ENCODE results near the gene U2AF1L4.

DNA sequence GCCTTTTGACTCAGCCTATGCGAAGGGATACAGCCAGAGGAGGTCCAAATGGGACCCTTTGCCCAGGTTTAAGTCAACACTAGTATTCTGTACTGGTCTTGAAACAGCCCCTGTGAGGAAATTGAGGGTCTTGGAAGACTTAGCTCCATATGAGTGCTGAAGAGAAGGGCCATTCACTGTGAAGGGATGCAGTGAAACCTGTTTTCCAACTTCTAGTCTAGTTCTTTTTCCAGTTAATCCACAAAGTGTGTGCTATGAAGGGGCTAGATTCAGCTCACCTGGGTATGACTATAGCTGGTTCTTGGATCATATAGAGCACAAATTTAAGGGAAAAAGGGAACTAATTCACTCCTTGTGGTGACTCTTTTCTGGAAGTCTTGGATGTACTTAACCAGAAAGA lies 36.8 kb downstream of the U2AF1L4 start:
- TF ChIP-seq ISL1 (CRISPR knock-in tag; IDR thresholded peaks at IDR 0.05) (no peak), PPARA (CRISPR knock-in tag; IDR thresholded peaks at IDR 0.05; ENCODE audit: borderline replicate concordance) (no peak), TOX (CRISPR knock-in tag; IDR thresholded peaks at IDR 0.05; ENCODE audit: borderline replicate concordance) (no peak), TCF4 (CRISPR knock-in tag; IDR thresholded peaks at IDR 0.05; ENCODE audit: borderline replicate concordance) (no peak), ARNTL (CRISPR knock-in tag; IDR thresholded peaks at IDR 0.05; ENCODE audit: borderline replicate concordance, low read depth) (no peak), BACH2 (CRISPR knock-in tag; IDR thresholded peaks at IDR 0.05; ENCODE audit: borderline replicate concordance) (no peak), ZFP30 (CRISPR knock-in tag; IDR thresholded peaks at IDR 0.05) (no peak)
- TF ChIP-seq, protein P1, sequence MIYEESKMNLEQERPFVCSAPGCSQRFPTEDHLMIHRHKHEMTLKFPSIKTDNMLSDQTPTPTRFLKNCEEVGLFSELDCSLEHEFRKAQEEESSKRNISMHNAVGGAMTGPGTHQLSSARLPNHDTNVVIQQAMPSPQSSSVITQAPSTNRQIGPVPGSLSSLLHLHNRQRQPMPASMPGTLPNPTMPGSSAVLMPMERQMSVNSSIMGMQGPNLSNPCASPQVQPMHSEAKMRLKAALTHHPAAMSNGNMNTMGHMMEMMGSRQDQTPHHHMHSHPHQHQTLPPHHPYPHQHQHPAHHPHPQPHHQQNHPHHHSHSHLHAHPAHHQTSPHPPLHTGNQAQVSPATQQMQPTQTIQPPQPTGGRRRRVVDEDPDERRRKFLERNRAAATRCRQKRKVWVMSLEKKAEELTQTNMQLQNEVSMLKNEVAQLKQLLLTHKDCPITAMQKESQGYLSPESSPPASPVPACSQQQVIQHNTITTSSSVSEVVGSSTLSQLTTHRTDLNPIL (CRISPR knock-in tag; IDR thresholded peaks at IDR 0.05; ENCODE audit: low read depth) = no peak
- TF ChIP-seq, protein P2, sequence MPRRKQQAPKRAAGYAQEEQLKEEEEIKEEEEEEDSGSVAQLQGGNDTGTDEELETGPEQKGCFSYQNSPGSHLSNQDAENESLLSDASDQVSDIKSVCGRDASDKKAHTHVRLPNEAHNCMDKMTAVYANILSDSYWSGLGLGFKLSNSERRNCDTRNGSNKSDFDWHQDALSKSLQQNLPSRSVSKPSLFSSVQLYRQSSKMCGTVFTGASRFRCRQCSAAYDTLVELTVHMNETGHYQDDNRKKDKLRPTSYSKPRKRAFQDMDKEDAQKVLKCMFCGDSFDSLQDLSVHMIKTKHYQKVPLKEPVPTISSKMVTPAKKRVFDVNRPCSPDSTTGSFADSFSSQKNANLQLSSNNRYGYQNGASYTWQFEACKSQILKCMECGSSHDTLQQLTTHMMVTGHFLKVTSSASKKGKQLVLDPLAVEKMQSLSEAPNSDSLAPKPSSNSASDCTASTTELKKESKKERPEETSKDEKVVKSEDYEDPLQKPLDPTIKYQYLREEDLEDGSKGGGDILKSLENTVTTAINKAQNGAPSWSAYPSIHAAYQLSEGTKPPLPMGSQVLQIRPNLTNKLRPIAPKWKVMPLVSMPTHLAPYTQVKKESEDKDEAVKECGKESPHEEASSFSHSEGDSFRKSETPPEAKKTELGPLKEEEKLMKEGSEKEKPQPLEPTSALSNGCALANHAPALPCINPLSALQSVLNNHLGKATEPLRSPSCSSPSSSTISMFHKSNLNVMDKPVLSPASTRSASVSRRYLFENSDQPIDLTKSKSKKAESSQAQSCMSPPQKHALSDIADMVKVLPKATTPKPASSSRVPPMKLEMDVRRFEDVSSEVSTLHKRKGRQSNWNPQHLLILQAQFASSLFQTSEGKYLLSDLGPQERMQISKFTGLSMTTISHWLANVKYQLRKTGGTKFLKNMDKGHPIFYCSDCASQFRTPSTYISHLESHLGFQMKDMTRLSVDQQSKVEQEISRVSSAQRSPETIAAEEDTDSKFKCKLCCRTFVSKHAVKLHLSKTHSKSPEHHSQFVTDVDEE (CRISPR knock-in tag; IDR thresholded peaks at IDR 0.05) = no peak
- TF ChIP-seq, protein P3, sequence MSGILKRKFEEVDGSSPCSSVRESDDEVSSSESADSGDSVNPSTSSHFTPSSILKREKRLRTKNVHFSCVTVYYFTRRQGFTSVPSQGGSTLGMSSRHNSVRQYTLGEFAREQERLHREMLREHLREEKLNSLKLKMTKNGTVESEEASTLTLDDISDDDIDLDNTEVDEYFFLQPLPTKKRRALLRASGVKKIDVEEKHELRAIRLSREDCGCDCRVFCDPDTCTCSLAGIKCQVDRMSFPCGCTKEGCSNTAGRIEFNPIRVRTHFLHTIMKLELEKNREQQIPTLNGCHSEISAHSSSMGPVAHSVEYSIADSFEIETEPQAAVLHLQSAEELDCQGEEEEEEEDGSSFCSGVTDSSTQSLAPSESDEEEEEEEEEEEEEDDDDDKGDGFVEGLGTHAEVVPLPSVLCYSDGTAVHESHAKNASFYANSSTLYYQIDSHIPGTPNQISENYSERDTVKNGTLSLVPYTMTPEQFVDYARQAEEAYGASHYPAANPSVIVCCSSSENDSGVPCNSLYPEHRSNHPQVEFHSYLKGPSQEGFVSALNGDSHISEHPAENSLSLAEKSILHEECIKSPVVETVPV (CRISPR knock-in tag; IDR thresholded peaks at IDR 0.05) = no peak
- TF ChIP-seq, protein P4, sequence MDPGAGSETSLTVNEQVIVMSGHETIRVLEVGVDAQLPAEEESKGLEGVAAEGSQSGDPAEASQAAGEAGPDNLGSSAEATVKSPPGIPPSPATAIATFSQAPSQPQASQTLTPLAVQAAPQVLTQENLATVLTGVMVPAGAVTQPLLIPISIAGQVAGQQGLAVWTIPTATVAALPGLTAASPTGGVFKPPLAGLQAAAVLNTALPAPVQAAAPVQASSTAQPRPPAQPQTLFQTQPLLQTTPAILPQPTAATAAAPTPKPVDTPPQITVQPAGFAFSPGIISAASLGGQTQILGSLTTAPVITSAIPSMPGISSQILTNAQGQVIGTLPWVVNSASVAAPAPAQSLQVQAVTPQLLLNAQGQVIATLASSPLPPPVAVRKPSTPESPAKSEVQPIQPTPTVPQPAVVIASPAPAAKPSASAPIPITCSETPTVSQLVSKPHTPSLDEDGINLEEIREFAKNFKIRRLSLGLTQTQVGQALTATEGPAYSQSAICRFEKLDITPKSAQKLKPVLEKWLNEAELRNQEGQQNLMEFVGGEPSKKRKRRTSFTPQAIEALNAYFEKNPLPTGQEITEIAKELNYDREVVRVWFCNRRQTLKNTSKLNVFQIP (CRISPR knock-in tag; IDR thresholded peaks at IDR 0.05; ENCODE audit: borderline replicate concordance, low read depth) = no peak
- TF ChIP-seq, protein P5, sequence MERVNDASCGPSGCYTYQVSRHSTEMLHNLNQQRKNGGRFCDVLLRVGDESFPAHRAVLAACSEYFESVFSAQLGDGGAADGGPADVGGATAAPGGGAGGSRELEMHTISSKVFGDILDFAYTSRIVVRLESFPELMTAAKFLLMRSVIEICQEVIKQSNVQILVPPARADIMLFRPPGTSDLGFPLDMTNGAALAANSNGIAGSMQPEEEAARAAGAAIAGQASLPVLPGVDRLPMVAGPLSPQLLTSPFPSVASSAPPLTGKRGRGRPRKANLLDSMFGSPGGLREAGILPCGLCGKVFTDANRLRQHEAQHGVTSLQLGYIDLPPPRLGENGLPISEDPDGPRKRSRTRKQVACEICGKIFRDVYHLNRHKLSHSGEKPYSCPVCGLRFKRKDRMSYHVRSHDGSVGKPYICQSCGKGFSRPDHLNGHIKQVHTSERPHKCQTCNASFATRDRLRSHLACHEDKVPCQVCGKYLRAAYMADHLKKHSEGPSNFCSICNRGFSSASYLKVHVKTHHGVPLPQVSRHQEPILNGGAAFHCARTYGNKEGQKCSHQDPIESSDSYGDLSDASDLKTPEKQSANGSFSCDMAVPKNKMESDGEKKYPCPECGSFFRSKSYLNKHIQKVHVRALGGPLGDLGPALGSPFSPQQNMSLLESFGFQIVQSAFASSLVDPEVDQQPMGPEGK (CRISPR knock-in tag; IDR thresholded peaks at IDR 0.05; ENCODE audit: borderline replicate concordance) = no peak
